ENCODE measurements around the gene CUX1.

The CUX1 gene

GRCh38 chr7:101954499-101954898, 137.1 kb downstream of the CUX1 start:
- TF ChIP-seq CTCF (IDR thresholded peaks at IDR 0.05; ENCODE audit: control insufficient read depth, extremely low read depth, insufficient read depth): no peak
- no peak for DNase-seq (ENCODE audit: low read depth)
- no peak overlapping the region for H3K4me3 ChIP-seq (ENCODE audit: low read depth, low read length)

GRCh38 chr7:101956130-101956529, 138.7 kb downstream of the CUX1 start:
- no peak for TF ChIP-seq CTCF (IDR thresholded peaks at IDR 0.05; ENCODE audit: control insufficient read depth, extremely low read depth, insufficient read depth)
- H3K4me3 ChIP-seq (ENCODE audit: low read depth, low read length): no peak overlapping the region
- no peak for DNase-seq (ENCODE audit: low read depth)

DNA sequence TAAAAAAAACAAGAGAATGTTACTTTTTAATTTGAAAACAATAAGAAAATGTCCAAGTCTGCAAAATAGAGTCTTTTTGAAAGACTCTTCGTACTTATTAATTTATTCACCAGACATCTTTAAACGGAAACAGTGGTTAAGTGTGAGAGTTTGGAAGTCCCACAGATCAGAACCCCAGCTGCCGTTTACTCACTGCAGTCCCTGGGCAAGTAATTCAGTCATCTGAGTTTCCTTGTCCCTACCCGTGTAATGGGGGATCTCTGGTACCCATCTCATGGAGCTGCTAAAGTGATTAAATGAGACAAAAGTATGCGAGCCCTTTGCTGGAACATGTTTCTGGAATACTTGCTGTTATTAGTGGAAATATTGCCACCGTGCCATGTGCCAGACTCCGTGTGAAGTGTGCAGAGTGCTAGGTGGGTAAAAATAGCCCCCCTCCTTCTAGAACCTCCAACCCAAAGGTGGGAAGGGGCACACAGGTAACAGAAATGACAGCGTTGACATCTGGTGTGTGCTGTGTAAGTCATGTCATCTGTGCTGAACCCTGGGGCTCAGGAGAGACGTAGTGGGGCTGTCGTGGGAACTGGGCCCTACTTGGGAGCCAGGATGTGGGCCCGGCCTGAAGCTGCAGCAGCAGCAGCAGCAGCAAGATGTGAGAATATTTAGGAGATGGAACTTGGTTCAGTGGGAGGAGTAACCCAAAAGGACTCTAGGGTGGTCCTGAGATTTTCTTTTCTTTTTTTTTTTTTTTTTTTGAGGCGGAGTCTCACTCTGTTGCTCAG, 140.5 kb downstream of the CUX1 start:
- DNase-seq (ENCODE audit: low read depth): no peak
- no peak for TF ChIP-seq CTCF (IDR thresholded peaks at IDR 0.05; ENCODE audit: control insufficient read depth, extremely low read depth, insufficient read depth)

GRCh38 chr7:101959342-101959741, 141.9 kb downstream of the CUX1 start:
- DNase-seq (ENCODE audit: low read depth): no peak
- no peak overlapping the region for H3K4me3 ChIP-seq (ENCODE audit: low read depth, low read length)
- TF ChIP-seq CTCF (IDR thresholded peaks at IDR 0.05; ENCODE audit: control insufficient read depth, extremely low read depth, insufficient read depth): no peak

More for the DNA sequence above, 140.5 kb downstream of the CUX1 start:
- H3K4me3 ChIP-seq (ENCODE audit: low read depth, low read length): no peak overlapping the region

GRCh38 chr7:101959829-101960228, 142.4 kb downstream of the CUX1 start:
- no peak for TF ChIP-seq CTCF (IDR thresholded peaks at IDR 0.05; ENCODE audit: control insufficient read depth, extremely low read depth, insufficient read depth)
- DNase-seq (ENCODE audit: low read depth): no peak
- H3K4me3 ChIP-seq (ENCODE audit: low read depth, low read length): no peak overlapping the region

DNA sequence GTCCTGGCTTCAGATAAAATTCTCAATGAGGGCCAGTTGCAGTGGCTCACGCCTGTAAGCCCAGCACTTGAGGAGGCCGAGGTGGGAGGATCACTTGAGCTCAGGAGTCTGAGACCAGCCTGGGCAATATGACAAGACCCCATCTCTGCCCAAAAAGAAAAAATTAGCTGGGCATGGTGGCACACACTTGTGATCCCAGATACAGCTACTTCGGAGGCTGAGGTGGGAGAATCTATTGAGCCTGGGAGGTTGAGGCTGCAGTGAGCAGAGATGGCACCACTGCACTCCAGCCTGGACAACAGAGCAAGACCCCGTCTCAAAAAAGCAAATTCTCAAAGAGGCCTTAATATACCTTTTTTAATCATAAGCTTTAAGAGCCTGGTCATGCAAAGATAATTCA, 142.9 kb downstream of the CUX1 start:
- no peak for TF ChIP-seq CTCF (IDR thresholded peaks at IDR 0.05; ENCODE audit: control insufficient read depth, extremely low read depth, insufficient read depth)
- H3K4me3 ChIP-seq (ENCODE audit: low read depth, low read length): no peak overlapping the region
- DNase-seq (ENCODE audit: low read depth): no peak
